Stomach smooth muscle (tissue), 2 donors: ENCODE results near the gene GRID1.

Experiments
- H3K27ac ChIP-seq: one replicate; pipeline ENCODE4 v1.7.0; 2013; ENCODE audit warnings: mild to moderate bottlenecking, low read length, inconsistent platforms
- H3K27me3 ChIP-seq, 2 donors: one replicate each; pipeline ENCODE4 v1.7.0; 2013; ENCODE audit warnings: low read length in 2 of 2; ENCODE audit not compliant: insufficient read depth in 2 of 2, control insufficient read depth in 1 of 2
- H3K36me3 ChIP-seq, 2 donors: one replicate each; pipeline ENCODE4 v1.7.0; 2013; ENCODE audit warnings: low read length in 2 of 2; ENCODE audit not compliant: control insufficient read depth in 2 of 2, insufficient read depth in 2 of 2
- H3K4me1 ChIP-seq: one replicate; pipeline ENCODE4 v1.7.0; 2013; ENCODE audit warnings: low read length; ENCODE audit not compliant: control insufficient read depth, insufficient read depth
- H3K4me3 ChIP-seq, 2 donors: one replicate each; pipeline ENCODE4 v1.7.0; 2013; ENCODE audit warnings: low read length in 2 of 2
- H3K9ac ChIP-seq, 2 donors: one replicate each; pipeline ENCODE4 v1.7.0; 2013; ENCODE audit warnings: low read length in 2 of 2, mild to moderate bottlenecking in 1 of 2
- H3K9me3 ChIP-seq, 2 donors: one replicate each; pipeline ENCODE4 v1.7.0; 2013; ENCODE audit warnings: low read length in 2 of 2; ENCODE audit not compliant: control insufficient read depth in 2 of 2
- donor health status: healthy.
- donor health status: Pancreatic carcinoma.

The GRID1 gene

DNA sequence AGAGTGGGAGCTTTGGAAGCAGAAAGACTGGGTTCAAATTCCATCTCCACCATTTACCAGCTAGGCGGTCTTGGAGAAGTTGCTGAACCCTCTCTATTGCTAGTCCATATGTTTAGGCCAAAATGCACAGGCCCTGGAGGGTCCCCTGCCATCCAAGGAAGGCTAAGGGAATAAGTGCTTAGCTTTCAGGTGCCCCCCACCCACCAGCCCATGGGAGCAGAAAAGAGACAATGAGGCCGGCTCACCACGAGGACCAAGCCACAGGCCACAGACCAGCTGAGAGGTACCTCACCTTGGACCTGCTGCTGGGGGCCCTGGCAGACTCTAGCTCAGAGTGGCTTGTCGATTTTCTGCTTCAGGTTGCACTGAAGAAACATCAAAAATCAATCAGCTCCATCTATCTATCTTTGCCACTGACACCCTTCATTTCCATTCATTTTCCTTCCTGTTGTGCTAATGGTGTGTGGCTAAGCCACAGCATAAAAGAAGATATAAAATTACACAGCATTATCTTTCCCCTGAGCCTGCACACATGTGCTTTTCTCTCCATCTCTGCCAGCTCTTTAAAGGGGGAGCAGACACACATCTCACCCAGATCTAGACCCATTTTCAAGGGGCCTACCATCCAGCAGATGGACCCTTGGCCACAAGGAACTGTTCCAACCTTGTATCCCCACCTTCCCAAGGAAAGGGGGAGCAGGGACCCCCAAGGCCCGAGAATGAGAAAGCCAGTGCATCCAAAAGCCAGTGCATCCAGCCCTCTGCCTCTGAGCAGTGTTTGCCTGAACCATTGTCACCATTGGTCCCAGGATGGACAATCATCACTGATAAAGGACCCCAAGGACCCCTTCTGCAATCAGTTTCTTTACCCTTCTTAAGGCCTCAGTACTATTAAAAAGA, 65.4 kb downstream of the GRID1 start:
- no peaks in the 10 kb centered on the region for H3K36me3 ChIP-seq
- H3K27me3 ChIP-seq: no peaks in the 10 kb centered on the region
- H3K4me3 ChIP-seq: no peak overlapping the region
- no peaks in the 10 kb centered on the region for H3K4me1 ChIP-seq
- no peak overlapping the region for H3K27ac ChIP-seq
- no peak overlapping the region for H3K9ac ChIP-seq
- no peaks in the 10 kb centered on the region for H3K9me3 ChIP-seq

DNA sequence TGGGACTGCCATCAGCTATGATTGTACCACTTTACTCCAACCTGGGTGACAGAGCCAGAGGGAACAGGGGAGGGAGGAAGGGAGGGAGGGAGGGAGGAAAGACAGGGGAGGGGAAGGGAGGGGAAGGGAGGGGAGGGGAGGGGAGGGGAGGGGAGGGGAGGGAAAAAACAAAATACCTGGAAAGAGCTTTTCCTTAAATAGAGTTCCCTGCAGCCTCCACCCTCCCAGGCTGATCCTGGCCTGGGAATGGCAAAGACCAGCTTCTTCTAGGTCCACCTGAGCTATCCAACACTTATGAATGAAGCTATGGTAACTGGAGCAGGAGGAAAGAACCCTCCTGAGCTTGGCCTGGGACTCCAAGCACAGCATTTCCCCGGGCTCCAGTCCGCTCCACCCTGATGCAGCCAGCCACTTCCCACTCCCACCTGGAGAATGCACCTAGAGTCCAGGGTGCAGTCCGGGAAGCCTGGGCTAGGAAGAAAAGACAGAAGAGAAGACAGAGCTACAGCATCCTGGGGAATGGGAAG, 66.1 kb downstream of the GRID1 start:
- H3K27ac ChIP-seq: no peak overlapping the region
- no peaks in the 10 kb centered on the region for H3K9me3 ChIP-seq
- H3K4me1 ChIP-seq: no peaks in the 10 kb centered on the region
- H3K27me3 ChIP-seq: no peaks in the 10 kb centered on the region
- H3K9ac ChIP-seq: no peak overlapping the region
- H3K36me3 ChIP-seq: no peaks in the 10 kb centered on the region
- H3K4me3 ChIP-seq: no peak overlapping the region

DNA sequence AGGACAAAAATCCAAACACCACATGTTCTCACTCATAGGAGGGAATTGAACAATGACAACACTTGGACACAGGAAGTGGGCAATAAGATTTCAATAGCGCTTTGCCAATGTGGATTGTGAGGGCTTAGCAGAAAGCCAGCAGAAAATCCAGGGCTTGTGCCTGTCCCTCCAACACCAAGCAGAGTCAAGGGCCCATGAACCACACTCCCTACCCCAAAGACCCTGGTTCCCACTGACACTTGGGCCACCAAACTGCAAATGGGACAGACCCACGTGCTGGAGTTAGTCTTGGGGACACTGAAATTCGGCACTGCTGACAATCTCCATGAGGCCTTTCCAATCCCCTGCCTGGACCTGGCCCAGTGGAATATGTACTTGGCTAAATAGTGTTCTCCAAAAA, 67.0 kb downstream of the GRID1 start:
- Histone ChIP-seq H3K9me3 (no peaks in the 10 kb centered on the region), H3K4me1 (no peaks in the 10 kb centered on the region), H3K27ac (no peak overlapping the region), H3K4me3 (no peak overlapping the region), H3K9ac (no peak overlapping the region), H3K36me3 (no peaks in the 10 kb centered on the region), H3K27me3 (no peaks in the 10 kb centered on the region)

DNA sequence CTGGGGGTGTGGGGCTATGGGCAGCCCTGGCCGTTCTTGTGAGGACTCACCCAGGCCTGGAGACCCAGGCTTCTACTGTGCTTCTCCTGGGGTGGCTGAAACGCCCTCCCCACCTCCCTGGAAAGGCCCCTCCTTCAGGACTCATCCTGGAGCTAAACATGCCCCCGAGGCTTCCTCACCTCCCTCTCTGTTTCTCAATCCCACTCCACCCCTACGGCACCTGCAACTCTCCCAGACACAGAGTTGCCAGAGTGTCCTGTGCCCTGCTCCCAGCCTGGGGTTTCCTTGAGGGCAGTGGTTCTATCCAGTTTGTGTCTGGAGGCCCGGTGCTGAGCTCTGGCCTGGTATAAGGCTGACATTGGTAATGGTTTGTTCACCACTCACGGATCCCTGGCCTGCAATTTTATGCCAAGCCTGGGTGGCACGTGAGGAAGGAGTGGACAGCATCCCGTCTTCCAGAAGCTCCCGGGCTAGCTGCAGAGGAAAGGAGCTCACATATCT, 68.0 kb downstream of the GRID1 start:
- Histone ChIP-seq H3K36me3 (no peaks in the 10 kb centered on the region), H3K9ac (no peak overlapping the region), H3K27me3 (no peaks in the 10 kb centered on the region), H3K4me3 (no peak overlapping the region), H3K9me3 (no peaks in the 10 kb centered on the region), H3K4me1 (no peaks in the 10 kb centered on the region), H3K27ac (no peak overlapping the region)

DNA sequence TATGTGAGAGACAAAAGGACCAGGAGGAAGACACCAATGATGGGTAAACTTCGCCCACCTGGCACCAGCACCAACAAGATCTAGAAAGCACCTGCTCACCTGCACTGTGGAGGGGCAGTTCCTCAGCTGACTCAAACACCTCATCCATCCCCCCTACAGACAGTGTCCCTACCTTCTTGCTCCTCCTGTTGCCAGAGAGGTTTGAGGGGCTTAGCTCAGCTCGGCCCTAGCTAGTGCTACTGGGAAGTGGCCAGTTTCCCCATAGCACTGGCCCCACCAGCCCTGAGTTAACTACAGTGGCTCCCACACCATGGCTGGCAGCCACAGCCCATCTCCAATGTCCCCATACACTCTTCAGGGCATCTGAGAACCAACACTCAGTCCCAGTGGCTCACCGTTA, 70.8 kb downstream of the GRID1 start:
- H3K9me3 ChIP-seq: no peaks in the 10 kb centered on the region
- H3K4me3 ChIP-seq: no peak overlapping the region
- no peak overlapping the region for H3K27ac ChIP-seq
- H3K9ac ChIP-seq: no peak overlapping the region
- H3K27me3 ChIP-seq: no peaks in the 10 kb centered on the region
- no peaks in the 10 kb centered on the region for H3K36me3 ChIP-seq
- no peaks in the 10 kb centered on the region for H3K4me1 ChIP-seq

DNA sequence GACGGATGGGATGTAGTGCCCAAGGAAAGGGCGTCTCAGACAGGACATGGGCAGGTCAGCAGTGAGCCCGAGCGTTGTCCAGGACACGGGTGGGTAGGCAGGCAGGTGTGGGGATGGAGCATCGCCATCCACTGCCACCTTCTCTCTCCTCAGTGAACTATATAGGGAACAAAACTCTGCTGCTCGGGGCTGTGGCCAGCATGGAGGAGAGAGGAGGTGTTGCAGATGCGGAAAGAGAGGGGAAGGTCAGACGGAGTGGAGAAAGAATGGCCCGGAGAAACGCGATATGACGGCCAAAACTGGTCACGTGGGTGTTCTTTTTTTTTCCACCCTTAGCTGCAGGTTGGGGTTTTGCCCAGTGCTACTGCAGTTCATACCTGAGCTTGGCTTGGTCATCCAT, 71.2 kb downstream of the GRID1 start:
- Histone ChIP-seq H3K9ac (no peak overlapping the region), H3K9me3 (no peaks in the 10 kb centered on the region), H3K27ac (no peak overlapping the region), H3K27me3 (no peaks in the 10 kb centered on the region), H3K4me3 (no peak overlapping the region), H3K36me3 (no peaks in the 10 kb centered on the region), H3K4me1 (no peaks in the 10 kb centered on the region)

- Histone ChIP-seq H3K4me1 (no peaks in the 10 kb centered on the region), H3K27ac (no peak overlapping the region), H3K4me3 (no peak overlapping the region), H3K9ac (no peak overlapping the region), H3K9me3 (no peaks in the 10 kb centered on the region), H3K27me3 (no peaks in the 10 kb centered on the region), H3K36me3 (no peaks in the 10 kb centered on the region)
These were observed 72.0 kb downstream of the GRID1 start for GRCh38 chr10:86294346-86295265.

DNA sequence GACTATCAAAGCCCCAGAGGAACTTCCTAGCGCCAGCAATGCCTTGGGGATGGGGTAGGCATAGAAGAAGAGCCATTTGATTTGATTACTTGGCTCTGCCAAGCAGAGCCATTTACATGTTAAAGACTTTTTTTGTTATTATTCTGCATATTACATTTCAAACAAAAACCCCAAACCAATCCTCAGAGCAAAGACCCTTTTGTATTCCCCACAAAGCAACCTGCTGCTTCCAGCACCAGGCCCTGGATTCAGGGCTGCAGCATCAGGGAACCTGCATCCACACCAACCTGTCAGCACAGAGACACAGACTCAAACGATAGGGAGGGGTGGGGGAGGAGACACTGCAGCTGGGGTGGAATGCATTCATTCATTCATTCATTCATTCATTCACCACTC, 73.2 kb downstream of the GRID1 start:
- H3K4me3 ChIP-seq: no peak overlapping the region
- no peaks in the 10 kb centered on the region for H3K27me3 ChIP-seq
- no peak overlapping the region for H3K27ac ChIP-seq
- H3K9ac ChIP-seq: no peak overlapping the region
- H3K36me3 ChIP-seq: no peaks in the 10 kb centered on the region
- no peaks in the 10 kb centered on the region for H3K4me1 ChIP-seq
- H3K9me3 ChIP-seq: no peaks in the 10 kb centered on the region

GRCh38 chr10:86292462-86293395, 73.9 kb downstream of the GRID1 start:
- no peaks in the 10 kb centered on the region for H3K36me3 ChIP-seq
- H3K27ac ChIP-seq: no peak overlapping the region
- no peaks in the 10 kb centered on the region for H3K4me1 ChIP-seq
- H3K27me3 ChIP-seq: no peaks in the 10 kb centered on the region
- no peak overlapping the region for H3K4me3 ChIP-seq
- H3K9me3 ChIP-seq: no peaks in the 10 kb centered on the region
- H3K9ac ChIP-seq: no peak overlapping the region
